Gastrocnemius medialis (tissue), 4 donors: Measurements from ENCODE around the gene KRTAP19-5.

Experiments
- POLR2A ChIP-seq, 2 donors: fragments of 450-650 bp; IDR thresholded peaks; one replicate each; pipeline ENCODE4 v1.6.1; 2017; ENCODE audit warnings: antibody characterized with exemption in 2 of 2, mild to moderate bottlenecking in 2 of 2, moderate library complexity in 2 of 2
- TF ChIP-seq, protein P1 (sequence below), 5 experiments: fragments of 450-650 bp in 3 of 5; fragments of 200-600 bp in 2 of 5; sonication (generic) in 2 of 5; IDR thresholded peaks in 4 of 5; conservative IDR thresholded peaks in 1 of 5; 1 replicate in 4 of 5; 2 replicates in 1 of 5; pipeline ENCODE4 v1.5.1; 2016 to 2019; ENCODE audit warnings: antibody characterized with exemption in 5 of 5, mild to moderate bottlenecking in 3 of 5, moderate library complexity in 3 of 5

DNA sequence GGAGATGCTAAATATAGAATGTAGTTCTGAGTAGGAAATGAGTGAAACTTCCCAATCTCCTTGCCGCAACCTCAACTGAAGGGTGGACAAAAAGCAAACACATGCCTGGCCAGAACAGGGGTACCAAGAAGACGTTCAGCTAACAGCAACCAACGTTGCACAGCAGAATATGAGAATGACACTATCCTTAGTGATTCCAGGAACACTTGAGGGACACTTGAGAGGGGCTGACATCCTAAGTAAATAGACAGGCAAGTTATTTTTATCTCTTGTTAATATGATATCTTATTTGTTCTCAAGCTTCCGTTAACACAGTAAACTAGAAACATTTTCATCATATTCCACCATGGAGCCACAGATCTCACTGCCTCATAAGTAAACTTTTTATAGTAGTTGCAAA, 22.7 kb downstream of the KRTAP19-5 start:
- TF ChIP-seq, protein P1, sequence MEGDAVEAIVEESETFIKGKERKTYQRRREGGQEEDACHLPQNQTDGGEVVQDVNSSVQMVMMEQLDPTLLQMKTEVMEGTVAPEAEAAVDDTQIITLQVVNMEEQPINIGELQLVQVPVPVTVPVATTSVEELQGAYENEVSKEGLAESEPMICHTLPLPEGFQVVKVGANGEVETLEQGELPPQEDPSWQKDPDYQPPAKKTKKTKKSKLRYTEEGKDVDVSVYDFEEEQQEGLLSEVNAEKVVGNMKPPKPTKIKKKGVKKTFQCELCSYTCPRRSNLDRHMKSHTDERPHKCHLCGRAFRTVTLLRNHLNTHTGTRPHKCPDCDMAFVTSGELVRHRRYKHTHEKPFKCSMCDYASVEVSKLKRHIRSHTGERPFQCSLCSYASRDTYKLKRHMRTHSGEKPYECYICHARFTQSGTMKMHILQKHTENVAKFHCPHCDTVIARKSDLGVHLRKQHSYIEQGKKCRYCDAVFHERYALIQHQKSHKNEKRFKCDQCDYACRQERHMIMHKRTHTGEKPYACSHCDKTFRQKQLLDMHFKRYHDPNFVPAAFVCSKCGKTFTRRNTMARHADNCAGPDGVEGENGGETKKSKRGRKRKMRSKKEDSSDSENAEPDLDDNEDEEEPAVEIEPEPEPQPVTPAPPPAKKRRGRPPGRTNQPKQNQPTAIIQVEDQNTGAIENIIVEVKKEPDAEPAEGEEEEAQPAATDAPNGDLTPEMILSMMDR (IDR thresholded peaks at IDR 0.05 in 4 of 5, conservative IDR thresholded peaks at IDR 0.05 in 1 of 5): no peak
- no peak for TF ChIP-seq POLR2A (IDR thresholded peaks at IDR 0.05)
